ENCODE results near the gene FIGNL1. TPM values are rescaled to one million over a fixed set of nuclear protein-coding genes. Genes with fewer than 3 reads are reported as not detected.

Gene FIGNL1
- total RNA-seq, 1 experiment from 2014 or later, result 6.4 TPM

GRCh38 chr7:50426280-50427045, 23.7 kb downstream of the FIGNL1 start (continued):
- no peak for TF ChIP-seq AR (CRISPR knock-in tag; IDR thresholded peaks at IDR 0.05)
- no peak for TF ChIP-seq ARID4B (CRISPR knock-in tag; IDR thresholded peaks at IDR 0.05; ENCODE audit: borderline replicate concordance)
- no peak for TF ChIP-seq ZBTB43 (CRISPR knock-in tag; IDR thresholded peaks at IDR 0.05)
- TF ChIP-seq IRF1 (CRISPR knock-in tag; IDR thresholded peaks at IDR 0.05), result no peak
- no peak for TF ChIP-seq MAX (CRISPR knock-in tag; IDR thresholded peaks at IDR 0.05)

- H3K9me3 Mint-ChIP-seq, result no peaks in the 10 kb centered on the region
- no peak for TF ChIP-seq USF1 (CRISPR knock-in tag; IDR thresholded peaks at IDR 0.05)
- TF ChIP-seq ZBTB21 (CRISPR knock-in tag; IDR thresholded peaks at IDR 0.05; ENCODE audit: borderline replicate concordance), result no peak
- TF ChIP-seq PRDM15 (CRISPR knock-in tag; IDR thresholded peaks at IDR 0.05), result no peak
- TF ChIP-seq FOXP1 (CRISPR knock-in tag; IDR thresholded peaks at IDR 0.05; ENCODE audit: borderline replicate concordance), result no peak
- no peak for TF ChIP-seq ZNF416 (CRISPR knock-in tag; IDR thresholded peaks at IDR 0.05)
- no peak for TF ChIP-seq FOXK1 (CRISPR knock-in tag; IDR thresholded peaks at IDR 0.05)
- no peak for TF ChIP-seq ESRRA (CRISPR knock-in tag; IDR thresholded peaks at IDR 0.05; ENCODE audit: borderline replicate concordance)
- TF ChIP-seq TEAD4 (CRISPR knock-in tag; IDR thresholded peaks at IDR 0.05), result no peak
- TF ChIP-seq ZSCAN18 (CRISPR knock-in tag; IDR thresholded peaks at IDR 0.05), result no peak
- no peak for TF ChIP-seq KAT7 (CRISPR knock-in tag; IDR thresholded peaks at IDR 0.05; ENCODE audit: borderline replicate concordance)
- no peak overlapping the region for H3K27ac Mint-ChIP-seq
- H3K36me3 Mint-ChIP-seq, result no peaks in the 10 kb centered on the region
- no peak overlapping the region for H3K4me3 Mint-ChIP-seq
- POLR2A ChIA-PET, result no interaction called here
- CTCF ChIA-PET, result interaction anchor here (1.3 kb wide), 1 partner anchor 8 kb away, joined by 3 read pairs; no protein-coding TSS in a partner anchor
- no peaks in the 10 kb centered on the region for H3K27me3 Mint-ChIP-seq (ENCODE audit: low read depth)
- ATAC-seq (no peak), DNase-seq (ENCODE audit: low spot score) (no peak)
- H3K4me1 Mint-ChIP-seq, result peaks cover 19% of the 10 kb centered on the region
Measured at GRCh38 chr7:50425318-50425717, 24.8 kb downstream of the FIGNL1 start.

Measured in WTC11 (cell line).